ENCODE results near the gene EML4. TPM values are rescaled to one million over a fixed set of nuclear protein-coding genes. Genes with fewer than 3 reads are reported as not detected.

EML4 gene
- total and polyA plus RNA-seq, 9 of the 15 experiments (the other 6 are each of a cell fraction or from before 2014, with no cell fraction given) = 14.7 to 48.3 (median 36.5) TPM

- H3K79me2 ChIP-seq (ENCODE audit: control insufficient read depth, insufficient read depth, low read length) = no peaks in the 10 kb centered on the region
- no peaks in the 10 kb centered on the region for H3K27me3 ChIP-seq (ENCODE audit: control insufficient read depth in 2 of 2, insufficient read depth in 2 of 2, low read length in 2 of 2)
- FAIRE-seq = no peak
- H2AFZ ChIP-seq (ENCODE audit: low read depth, low read length) = no peak overlapping the region
- no peak for DNase-seq (ENCODE audit: extremely low read depth in 1 of 4, low spot score in 3 of 4)
- no peaks in the 10 kb centered on the region for H3K9me3 ChIP-seq (replicated peaks; ENCODE audit: control insufficient read depth, insufficient read depth, low read depth, low read length)
- H4K20me1 ChIP-seq (replicated peaks; ENCODE audit: control insufficient read depth, insufficient read depth, low read length) = no peaks in the 10 kb centered on the region
- CTCF ChIA-PET (ENCODE audit: low intra/inter-chr PET ratio) = no interaction called here
- no peaks in the 10 kb centered on the region for H3K9me1 ChIP-seq (ENCODE audit: control insufficient read depth, insufficient read depth, low read length)
- H3K4me2 ChIP-seq (ENCODE audit: insufficient read depth, low read length) = no peak overlapping the region
- WGBS (ENCODE audit: insufficient coverage, low coverage, missing lambda C conversion rate) = 89% methylated on average over 3 of the region's 3 CpGs
- intact Hi-C loops (cut with micrococcal nuclease) (no loop called here), in situ Hi-C loops (cut with MboI) (no loop called here)
- no peaks in the 10 kb centered on the region for H3K4me1 ChIP-seq (replicated peaks in 1 of 2; ENCODE audit: control insufficient read depth in 2 of 2, insufficient read depth in 2 of 2, low read length in 2 of 2)
- TF ChIP-seq XRCC5 (IDR thresholded peaks at IDR 0.05; ENCODE audit: low read depth, low read length) = no peak
- TF ChIP-seq CEBPB (tag; IDR thresholded peaks at IDR 0.05) = peak; percentile 78
- TF ChIP-seq ATF3 (IDR thresholded peaks at IDR 0.05) = peak; percentile 46; the same call in 1 of the 2 replicates
- no peak for TF ChIP-seq ATF3 (CRISPR knock-in tag; conservative IDR thresholded peaks at IDR 0.05)
- TF ChIP-seq CEBPG (CRISPR knock-in tag; IDR thresholded peaks at IDR 0.05) = no peak
- peak; percentile 65 to 70 for TF ChIP-seq CEBPG (tag; conservative IDR thresholded peaks at IDR 0.05 in 1 of 2, IDR thresholded peaks at IDR 0.05 in 1 of 2)
- H3K9ac ChIP-seq (ENCODE audit: insufficient read depth in 1 of 2, low read depth in 2 of 2, low read length in 2 of 2) = no peak overlapping the region
- H3K4me3 ChIP-seq = no peak overlapping the region
- H3K27ac ChIP-seq (ENCODE audit: extremely low read depth, low read depth, low read length) = no peak overlapping the region
- BruUV-seq (replicated peaks) = no TSS peak
- H3K36me3 ChIP-seq (ENCODE audit: control insufficient read depth, insufficient read depth, low read length) = peaks cover 23% of the 10 kb centered on the region; the same call in 2 of the 3 replicates
- POLR2A ChIA-PET = interaction anchor here (1.0 kb wide), 2 partner anchors 10 to 12 kb away, joined by 3 read pairs; no protein-coding TSS in a partner anchor
- no peak for ATAC-seq
Measured at GRCh38 chr2:42314892-42315468, 145.8 kb downstream of the EML4 start.
